ENCODE results near the gene C12orf75.
A peak's percentile ranks its signal among the peaks of the same experiment; 100 is the strongest.
"Not testable (repeated sequence)": the region's sequence is repeated elsewhere in the genome, so short reads cannot be mapped to it uniquely, and the experiment has no call there.

Gene C12orf75

DNA sequence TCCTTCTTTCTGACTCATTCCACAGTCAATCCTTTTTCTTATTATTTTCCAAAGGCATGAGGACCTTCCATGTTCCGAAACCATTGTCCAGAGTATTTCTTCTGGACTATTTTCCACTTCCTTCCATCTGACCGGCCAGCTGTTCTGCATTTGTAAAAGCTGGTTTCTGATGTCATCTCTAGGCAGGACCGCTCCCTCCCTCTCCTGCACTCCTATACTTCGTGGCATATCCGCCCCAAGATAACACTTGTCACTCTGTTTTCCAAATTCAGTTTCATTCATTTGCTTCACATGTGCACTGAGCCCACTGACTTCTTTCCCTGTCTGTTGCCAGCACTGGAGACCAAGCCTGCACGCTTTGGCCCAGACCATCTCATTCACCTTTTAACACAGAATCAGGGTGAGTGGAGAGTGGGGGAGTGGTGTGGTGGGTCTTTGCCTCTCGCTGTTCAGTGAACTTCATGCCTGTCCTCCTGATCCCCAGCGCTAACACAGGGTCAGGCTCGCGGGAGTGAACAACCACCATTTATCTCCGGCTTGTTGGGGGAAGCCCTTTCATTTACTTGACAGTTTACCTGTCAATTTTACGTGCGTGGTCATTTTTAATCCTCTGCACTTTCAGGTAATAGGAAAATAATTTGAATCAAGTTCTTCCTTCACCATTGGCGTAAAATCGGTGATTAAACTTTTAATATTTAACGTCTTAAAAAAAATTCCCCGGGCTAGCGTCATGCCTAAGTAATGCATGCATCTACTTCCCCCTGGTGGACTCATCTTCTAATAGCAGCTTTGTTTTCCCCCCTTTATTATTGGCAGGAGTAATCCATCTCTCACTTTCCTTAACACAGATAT lies 52.5 kb downstream of the C12orf75 start:
- peak; percentile 68 for DNase-seq

DNA sequence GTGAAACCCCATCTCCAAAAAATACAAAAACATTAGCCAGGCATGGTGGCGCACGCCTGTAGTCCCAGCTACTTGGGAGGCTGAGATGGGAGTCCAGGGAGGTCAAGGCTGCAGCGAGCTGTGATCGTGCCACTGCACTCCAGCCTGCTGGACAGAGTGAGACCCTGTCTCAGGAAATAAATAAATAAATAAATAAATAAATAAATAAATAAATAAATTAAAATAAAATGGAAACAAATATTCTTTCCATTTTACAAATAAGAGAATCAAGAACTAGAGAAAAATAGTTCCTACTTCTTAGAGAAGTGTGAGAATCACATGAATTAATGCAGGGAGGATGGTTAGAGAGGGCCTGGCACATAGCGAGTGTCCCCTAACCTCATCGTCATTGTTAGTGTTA lies 53.7 kb downstream of the C12orf75 start:
- no peak for DNase-seq

DNA sequence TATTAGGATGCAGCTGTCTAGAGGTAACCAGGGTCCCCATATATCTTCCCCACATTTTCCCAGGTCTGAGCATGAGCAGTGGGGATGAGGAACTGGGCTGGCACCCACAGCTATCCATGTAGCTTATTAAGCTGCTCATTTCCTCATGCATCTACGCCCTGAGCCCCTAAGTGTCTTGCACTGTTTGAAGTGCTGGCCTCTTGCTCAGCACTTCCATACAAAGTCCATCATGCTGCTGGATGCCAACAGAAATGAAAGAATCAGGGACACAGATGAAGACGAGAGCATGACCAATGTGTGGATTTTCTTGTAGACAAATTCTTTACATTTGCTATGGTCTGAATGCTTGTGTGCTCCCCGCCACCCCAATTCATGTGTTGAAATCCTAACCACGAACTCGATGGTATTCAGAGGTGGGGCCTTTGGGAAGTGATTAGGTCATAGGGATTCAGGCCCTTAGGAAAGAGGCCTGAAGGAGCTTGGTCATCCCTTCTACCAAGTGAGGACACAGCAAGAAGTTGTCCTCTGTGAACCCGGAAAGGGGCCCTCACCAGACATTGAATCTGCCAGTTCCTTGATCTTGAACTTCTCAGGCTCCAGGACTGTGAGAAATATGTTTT lies 54.5 kb downstream of the C12orf75 start:
- no peak for DNase-seq

DNA sequence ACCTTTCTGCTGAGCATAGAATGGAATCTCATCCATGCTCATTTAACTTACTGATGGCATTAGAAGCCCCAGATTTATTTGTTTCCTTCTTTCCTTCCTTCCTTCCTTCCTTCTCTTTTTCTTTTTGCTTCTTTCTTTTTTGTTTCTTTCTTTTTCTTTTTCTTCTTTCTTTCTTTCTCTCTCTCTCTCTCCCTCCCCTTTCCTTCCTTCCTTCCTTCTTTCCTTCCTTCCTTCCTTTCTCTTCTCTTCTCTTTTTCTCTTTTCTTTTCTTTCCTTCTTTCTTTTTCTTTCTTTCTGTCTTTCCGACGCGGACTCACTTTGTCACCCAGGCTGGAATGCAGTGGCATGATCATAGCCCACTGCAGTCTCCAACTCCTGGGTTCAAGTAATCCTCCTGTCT lies 55.9 kb downstream of the C12orf75 start:
- DNase-seq: no peak

DNA sequence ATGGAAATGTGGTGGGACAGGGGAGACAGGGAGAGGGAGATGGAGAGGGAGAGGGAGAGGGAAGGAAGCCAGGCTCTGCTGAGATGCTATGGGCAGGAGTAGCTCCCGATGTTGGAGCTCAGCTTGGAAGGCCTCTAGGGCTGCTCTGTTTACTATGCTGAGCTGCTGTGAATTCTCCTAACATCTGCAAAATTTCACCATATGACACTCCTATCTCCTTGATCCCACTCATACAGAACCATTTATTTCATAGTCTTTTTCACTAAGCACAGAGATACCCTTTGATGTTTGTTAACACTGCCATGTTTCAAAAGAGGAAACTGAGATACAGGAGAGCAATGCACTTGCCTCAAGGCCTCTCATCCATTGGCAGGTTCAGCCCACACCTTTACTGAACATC lies 60.7 kb downstream of the C12orf75 start:
- DNase-seq: no peak

DNA sequence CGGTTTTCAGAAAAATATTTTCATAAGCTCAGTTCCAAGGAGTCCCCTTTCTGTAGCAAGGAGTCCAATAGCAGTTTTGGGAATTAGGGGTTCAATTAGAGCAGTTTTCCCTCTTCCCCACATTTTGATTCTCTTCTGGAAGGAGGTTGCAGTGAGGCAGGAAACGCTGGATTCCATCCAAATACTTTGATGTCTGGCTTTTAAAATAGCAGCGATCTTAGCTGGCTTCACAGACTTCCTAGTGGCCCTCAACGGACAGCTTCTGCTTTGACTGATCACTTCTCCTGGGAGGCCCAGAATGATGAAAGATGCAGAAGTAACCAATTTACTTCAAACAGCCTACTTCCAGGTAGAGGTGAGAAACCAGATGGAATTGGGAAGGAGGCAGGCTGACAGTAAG lies 63.1 kb downstream of the C12orf75 start:
- no peak for DNase-seq

DNA sequence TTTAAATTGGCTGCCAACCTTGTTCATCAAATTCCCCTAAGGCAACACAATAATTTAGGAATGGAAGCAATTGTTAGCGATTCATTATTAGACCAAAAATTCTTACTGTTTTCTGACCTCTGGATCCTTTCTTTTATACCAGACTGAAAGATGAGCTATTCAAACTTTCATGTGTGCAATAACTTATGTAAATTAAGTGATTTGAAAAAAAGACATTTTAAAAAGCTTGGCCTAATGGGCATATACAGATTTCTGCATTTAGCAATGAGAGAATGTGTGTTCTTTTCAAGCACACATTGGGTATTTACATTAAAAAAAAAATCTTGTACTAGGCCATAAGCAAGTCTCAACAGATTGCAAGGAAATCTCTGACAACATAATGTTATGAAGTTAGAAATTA lies 65.5 kb downstream of the C12orf75 start:
- no peak for DNase-seq

DNA sequence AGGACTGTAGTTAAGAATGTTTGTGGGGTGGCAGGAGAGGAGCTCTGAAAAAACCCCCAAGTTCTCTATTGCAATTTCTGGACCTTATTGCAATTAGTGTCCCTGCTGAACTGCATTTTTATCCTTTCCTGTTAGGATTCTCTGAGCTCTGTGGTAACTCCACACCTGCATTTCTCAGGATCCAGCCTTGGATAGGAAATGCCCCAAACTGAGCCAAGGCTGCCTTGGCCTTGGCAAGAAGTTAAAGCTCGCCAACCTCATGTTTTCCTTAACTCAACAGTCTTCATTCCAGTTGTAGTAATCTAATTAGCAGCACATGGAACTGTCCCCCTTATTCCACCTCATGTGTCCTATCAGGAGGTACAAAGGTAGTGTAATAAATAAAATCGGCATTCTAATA lies 66.5 kb downstream of the C12orf75 start:
- DNase-seq: no peak

DNA sequence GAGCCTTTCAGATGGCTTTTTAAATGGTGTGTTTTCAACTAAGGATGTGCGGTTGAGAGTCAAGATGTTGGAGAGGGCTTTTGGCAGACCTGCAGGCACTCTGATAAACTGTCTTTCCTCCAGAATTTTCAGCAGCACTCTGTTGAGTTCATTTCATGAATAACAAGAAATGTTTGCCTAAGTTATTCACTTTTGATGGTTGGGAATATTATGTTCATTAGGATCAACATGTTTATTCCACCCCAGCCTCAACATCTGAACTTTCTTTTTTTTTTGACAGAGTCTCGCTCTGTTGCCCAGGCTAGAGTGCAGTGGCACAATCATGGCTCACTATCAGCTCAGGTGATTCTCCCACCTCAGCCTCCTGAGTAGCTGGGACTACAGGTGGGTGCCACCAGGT lies 68.4 kb downstream of the C12orf75 start:
- no peak for DNase-seq

DNA sequence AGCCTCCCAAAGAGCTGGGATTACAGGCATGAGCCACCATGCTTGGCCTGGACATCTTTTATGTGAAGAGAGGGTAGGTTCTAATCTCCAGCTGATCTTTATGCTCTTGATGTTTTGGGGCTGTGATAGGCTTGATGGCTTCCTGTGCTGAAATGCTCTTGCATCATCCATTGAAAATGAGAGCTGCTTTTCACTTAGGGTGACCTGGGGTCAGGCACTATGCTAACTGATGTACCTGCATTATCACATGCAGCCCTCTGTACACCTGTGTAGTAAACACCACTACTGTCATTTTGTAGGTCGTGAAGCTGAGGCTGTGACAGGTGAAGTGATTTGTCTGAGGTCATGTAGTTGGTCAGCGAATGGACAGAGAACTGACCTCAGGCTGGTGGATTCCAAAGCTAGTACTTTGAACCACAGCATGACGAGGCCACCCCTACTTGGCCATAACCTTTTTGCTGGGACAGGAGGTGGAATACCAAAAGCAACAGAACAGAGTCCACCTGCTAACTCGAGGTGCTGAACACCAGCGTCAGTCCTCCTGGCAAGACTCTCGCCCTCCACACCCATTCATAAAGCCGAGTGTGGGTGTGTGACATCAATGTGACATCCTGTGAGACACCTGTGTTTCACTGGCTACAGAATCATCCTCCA lies 69.1 kb downstream of the C12orf75 start:
- DNase-seq: no peak

DNA sequence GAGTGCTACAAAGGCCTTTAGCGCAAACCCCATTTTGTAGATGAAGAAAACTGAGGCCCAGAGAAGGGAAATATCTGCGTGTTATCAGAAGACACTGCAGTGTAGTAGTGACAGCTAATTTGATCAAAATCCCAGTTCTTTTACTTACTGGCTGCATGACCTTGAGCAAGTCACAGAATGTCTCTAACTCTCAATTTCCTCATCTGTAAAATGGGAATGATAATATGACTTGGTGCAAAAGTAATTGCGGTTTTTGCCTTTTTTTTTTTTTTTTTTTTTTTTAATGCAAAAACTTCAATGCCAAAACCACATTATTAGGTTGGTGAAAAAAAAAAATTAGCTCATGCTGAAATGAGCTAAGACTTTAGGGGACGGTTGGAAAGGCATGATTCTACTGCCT lies 69.7 kb downstream of the C12orf75 start:
- DNase-seq: no peak

DNA sequence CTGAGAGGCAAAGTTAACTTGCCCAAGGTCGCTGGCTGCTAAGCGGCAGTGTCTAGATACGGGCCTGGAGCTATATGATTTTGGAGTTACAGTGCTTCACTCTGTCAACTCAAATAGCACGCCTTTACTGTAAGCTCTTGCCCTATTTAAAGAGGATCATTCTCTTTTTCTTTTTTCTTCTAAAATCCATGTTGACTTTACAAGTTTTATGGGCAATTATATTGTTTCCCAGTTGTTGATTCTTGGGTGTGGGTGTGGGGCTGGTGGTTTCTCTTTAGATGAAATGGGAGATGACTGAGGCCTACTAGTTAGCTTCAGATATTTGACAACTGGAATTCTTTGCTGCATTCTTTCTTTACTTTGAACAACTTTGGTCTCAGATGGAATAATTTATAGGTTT lies 70.7 kb downstream of the C12orf75 start:
- no peak for DNase-seq

DNA sequence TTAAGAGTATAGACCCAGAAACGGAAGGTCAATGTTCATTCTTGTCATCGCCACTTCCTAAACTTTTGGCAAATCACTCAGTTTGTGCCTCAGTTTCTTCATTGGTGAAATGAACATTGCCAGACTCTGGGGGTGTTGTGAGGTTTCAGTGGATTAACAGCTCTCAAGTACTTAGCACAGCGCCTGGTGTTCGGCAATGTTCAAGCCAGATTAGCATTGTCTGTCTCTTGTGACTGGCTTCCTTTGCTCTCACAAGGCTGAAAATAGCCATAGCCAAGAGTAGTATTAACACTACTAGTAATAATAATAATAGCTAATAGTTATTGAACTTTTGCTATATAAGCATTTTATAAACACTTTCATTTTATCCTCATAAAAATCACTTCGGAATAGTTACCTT lies 71.9 kb downstream of the C12orf75 start:
- DNase-seq: no peak

DNA sequence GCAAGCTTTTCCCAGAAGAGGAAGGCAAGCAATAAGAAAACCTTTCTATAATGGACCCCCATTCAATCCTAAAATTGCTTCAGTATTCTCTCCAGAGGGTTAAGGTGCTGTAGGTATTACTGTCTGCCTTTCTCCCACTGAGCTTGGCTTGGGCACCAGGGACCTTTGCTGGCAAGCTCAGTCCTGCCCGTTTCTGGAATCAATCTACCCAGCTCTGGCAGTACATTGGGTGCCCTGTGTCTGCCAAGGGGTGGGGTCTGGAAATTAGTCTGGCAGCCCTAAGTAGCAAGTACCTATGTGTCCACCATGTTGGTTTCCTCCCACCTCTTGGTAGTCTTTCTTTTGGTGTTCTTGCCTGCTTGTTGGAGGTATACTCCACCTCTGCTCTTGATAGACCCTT lies 72.6 kb downstream of the C12orf75 start:
- no peak for DNase-seq

DNA sequence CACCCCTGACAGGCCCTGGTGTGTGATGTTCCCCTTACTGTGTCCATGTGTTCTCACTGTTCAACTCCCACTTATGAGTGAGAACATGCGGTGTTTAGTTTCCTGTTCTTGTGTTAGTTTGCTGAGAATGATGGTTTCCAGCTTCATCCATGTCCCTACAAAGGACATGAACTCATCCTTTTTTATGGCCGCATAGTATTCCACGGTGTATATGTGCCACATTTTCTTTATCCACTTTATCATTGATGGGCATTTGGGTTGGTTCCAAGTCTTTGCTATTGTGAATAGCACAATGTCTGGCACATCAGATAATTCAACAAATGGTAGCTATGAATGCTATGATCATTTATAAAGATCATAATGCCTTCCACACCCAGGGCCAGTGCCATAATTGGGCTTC lies 73.6 kb downstream of the C12orf75 start:
- not testable (repeated sequence) for DNase-seq

DNA sequence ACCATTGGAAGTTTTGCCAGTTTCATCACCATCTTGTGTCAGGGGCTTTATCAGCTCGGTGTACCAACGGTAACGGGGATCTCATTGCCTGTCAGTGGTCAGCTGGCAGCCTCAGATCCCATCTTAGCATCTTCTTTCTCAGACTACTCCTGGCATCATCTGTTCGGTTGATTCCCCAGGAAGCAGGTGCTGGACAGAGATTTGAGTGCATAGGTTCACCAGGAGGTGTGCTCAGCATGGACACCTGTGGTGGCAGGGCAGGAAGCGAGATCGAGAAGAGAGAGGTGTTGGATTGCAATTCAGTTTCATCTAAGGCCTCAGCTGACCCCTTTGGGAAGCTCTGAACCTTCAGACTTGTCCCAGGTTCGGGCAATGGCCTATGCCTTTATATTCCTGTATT lies 76.0 kb downstream of the C12orf75 start:
- no peak for DNase-seq

DNA sequence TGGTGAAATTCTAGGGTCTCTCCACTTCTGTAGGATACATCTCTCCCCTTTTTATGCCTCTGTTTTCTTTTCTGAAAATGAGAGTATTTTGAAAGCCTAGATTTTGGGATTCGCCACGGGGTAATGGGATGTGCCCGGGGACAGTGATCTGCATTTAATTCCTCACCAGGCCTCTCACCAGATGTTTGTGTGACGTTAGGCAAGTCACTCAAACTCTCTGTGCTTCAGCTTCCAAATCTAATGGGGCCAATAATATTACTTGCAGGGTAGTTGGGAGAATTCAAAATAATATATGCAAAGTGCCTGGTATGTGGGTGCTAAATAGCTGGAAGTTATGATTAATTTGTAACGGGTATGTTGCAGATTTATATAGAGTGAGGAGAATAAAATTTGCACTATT lies 78.8 kb downstream of the C12orf75 start:
- DNase-seq: no peak

DNA sequence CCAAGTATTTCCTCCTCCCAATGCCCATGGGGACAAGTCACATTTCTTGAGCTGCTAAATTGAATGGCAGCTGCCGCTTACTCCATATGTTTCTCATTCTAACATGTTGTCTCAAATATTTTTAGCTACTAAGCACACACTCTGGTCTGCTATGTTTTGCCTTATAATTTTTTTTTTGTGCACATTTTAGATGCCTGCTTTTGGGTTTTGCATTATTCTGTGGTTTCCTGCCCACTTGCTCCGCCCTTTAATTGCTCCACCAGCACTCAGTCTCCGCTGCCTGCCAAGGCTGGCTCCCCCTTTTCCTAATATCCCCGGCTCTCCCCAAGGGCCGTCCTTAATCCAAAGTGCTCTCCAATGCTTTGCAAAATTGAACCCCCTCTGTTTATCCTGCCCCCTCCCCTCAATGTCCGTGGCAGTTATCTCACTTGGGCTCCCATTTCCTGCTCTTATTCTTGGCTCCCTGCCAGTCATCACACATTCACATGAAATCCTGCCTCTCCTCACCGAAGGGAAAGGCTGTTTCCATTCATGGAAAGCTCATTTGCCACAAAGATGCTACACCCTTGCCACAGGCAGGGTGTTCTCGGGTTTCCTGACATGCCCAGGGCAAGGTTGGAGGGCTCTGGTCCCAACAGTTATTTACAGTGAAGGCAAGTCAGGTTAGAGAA lies 79.4 kb downstream of the C12orf75 start:
- DNase-seq: no peak

DNA sequence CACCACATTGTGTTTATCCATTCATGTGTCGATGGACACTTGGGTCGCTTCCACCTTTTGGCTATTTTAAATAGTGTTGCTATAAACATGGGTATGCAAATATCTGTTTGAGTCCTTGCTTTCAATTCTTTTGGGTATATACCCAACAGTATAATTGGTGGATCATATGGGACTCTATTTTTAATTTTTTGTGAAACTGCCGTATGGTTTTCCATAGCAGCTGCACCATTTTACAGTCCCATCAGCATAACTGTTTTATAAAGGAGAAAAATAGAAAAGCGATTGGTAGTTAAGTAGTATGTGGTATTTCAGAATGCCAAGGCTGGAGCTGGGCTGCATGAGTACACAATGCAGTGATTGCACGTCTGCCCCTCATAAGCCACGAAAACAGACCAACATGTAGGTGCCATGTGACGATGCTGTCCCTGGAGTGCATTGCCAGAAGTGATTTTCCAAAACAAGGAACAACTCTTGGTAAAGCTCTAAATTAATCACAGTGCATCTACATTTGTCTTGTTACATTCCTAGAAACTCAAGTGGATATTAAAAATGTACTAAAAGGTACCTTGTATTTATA lies 83.5 kb downstream of the C12orf75 start:
- DNase-seq: no peak

DNA sequence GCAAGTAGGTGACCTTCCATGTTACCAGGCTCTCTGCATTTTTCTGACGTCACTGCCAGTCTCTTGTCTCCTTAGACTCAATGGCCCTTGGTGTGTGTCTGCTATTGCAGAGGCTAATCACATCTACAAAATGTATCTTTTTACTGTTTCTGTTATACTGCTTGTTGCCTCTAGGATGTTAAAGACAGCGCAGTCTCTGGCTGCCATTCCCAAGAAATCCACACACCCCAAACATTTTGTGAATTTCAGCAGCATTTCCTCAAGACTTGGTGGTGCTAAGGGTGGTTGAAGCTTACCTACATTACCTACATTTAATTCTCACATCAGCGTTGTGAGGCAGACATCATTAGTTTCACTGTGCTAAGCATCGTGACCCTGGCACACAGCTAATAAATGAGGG lies 87.2 kb downstream of the C12orf75 start:
- DNase-seq: no peak

DNA sequence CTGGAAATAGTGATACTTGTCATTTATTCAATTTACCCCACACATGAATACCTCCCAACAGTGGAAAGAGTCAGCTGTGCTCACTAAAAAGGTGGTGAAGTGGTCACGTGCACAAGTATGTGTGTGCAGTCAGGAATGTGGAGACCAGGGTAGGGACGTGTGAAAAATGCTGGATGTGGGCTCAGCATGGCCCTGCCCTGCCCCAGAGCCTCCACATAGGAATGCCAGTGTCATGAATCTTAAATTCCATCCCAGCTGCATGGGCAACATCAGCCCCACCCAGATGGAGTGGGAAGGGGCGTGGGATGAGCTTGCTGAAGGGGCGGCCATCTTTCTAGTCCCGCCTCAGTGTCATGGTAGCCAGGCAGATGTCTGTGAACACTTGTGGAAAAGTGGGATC lies 87.7 kb downstream of the C12orf75 start:
- no peak for DNase-seq

DNA sequence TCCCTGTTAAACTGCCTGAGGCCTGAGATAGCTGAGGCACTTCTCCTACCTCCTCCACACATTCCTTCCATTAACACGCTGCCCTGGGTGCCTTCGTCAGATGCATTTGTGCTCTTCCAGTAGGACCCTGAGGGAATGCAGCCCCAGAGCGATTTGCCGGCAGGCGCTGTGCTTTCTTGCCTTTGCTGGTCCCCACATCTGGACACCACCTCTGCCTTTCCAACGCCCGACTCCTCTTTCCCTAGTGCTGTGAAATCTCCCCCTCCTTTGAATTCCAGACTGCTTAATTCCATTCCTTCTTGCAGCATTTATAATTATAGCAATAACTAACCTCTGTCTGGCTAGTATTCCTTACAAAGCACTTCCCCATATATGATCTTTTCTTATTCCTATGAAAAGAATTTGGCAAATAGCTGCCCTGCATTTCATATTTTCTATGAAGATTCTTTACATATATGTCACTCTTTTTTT lies 88.4 kb downstream of the C12orf75 start:
- DNase-seq: no peak

DNA sequence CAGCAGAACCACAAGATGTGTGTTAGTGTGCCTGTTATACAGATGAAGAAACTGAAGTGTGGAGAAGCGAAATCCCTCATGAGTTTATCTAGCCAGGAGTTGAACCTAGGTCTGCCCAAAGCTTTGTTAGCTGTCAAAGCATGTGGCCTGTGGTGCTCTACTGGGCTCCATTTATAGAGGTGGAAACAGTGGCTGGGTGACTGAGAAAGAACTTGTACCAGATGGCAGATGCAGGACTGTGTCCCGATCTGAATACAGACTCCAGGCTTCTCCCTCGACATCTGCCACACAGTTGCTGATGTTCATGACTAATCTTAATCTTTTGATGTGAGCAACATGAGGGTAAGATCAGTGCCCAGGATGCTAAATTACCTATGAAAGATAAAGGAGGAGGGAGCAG lies 89.1 kb downstream of the C12orf75 start:
- DNase-seq: no peak
